ENCODE measurements around the gene MTURN. TPM values are rescaled to one million over a fixed set of nuclear protein-coding genes. Genes with fewer than 3 reads are reported as not detected.

The MTURN gene
- total and polyA plus RNA-seq, 2 donors (not counting 3 experiments of a cell fraction or from before 2014, with no cell fraction given), result 4.9 to 6.6 TPM

DNA sequence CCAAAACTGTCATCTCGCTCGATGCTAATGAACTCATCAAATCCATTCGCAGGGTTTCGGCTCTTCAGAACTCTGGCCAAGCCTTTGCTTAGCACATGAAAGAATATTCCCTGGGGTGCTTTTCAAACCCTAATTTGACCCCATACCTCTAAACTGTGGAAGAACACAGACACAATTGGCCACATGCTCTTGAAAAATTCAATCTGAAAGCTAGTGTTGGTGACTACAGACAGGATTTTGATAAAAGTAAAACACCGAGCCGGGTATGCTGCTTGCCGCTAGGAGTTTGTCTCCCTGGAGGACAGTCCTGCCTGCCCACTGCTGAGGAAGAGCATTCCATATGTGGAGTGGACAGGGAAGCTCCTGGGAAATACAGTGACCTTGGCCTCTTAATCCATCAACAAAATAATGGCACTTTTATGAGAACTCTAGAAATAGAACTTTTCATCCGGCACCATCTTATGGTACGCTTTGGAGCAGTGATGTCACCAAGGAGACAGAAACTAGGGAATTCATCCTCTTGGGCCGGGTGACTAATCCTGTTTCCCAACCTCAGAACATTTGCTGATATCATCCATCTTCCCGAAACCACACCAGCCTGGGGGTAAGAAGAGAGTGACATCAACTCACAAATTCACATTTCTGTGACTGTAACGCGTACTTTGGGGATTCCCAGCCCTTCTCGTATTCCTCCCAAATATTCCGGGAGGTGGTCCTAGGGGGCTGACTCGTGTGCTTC is 34.2 kb downstream of the MTURN start:
- peaks cover 11% of the 10 kb centered on the region for H3K4me1 ChIP-seq (ENCODE audit: control insufficient read depth, extremely low read depth, insufficient read depth, low read length)
- intact Hi-C loops (cut with micrococcal nuclease) (no loop called here), dilution Hi-C loops (cut with MboI; ENCODE audit: extremely low pct_ligation_motif_present, low sequenced_read_pairs) (no loop called here)
- no TSS peak for BruUV-seq (replicated peaks)
- no peak for DNase-seq (ENCODE audit: low read depth, low spot score)
- no peak for TF ChIP-seq POLR2A (IDR thresholded peaks at IDR 0.05; ENCODE audit: low read depth, low read length)
- no peak for TF ChIP-seq MYC (IDR thresholded peaks at IDR 0.05; ENCODE audit: low read depth, low read length)
- no peak for TF ChIP-seq EZH2 (IDR thresholded peaks at IDR 0.05; ENCODE audit: borderline replicate concordance, low read depth, low read length, severe bottlenecking)
- TF ChIP-seq POLR2AphosphoS5 (IDR thresholded peaks at IDR 0.05; ENCODE audit: insufficient read depth, low read depth, low read length), result no peak
- TF ChIP-seq JUN (IDR thresholded peaks at IDR 0.05; ENCODE audit: borderline replicate concordance, insufficient read depth, insufficient read length, low read depth), result no peak
- no peaks in the 10 kb centered on the region for H3K9me3 ChIP-seq (replicated peaks; ENCODE audit: control insufficient read depth, insufficient read depth, low read length)
- FAIRE-seq, result no peak
- H3K27me3 ChIP-seq (ENCODE audit: control insufficient read depth in 2 of 2, insufficient read depth in 2 of 2, low read length in 2 of 2), result peaks cover 4% of the 10 kb centered on the region in 2 experiments
- H3K36me3 ChIP-seq (ENCODE audit: control insufficient read depth in 2 of 2, extremely low read depth in 1 of 2, insufficient read depth in 2 of 2, low read length in 2 of 2), result no peaks in the 10 kb centered on the region
- POLR2A ChIA-PET, result no interaction called here
- H2AFZ ChIP-seq (ENCODE audit: low read depth, low read length), result no peak overlapping the region
- no peak overlapping the region for H3K27ac ChIP-seq (ENCODE audit: insufficient read depth, low read depth, low read length)
- H3K4me2 ChIP-seq (ENCODE audit: insufficient read depth, low read length), result no peak overlapping the region
- H3K79me2 ChIP-seq (ENCODE audit: control insufficient read depth, insufficient read depth, low read length), result no peaks in the 10 kb centered on the region
- H3K4me3 ChIP-seq (replicated peaks in 1 of 3; ENCODE audit: insufficient read depth in 1 of 3, low read depth in 1 of 3, low read length in 3 of 3), result no peak overlapping the region
- H3K9ac ChIP-seq (replicated peaks; ENCODE audit: extremely low read depth, insufficient read depth, low read length), result no peak overlapping the region
- CTCF ChIA-PET, result interaction anchor here (0.8 to 1.9 kb wide), 2 partner anchors 107 to 179 kb away, joined by 3 to 5 read pairs; no protein-coding TSS in a partner anchor
- H3K9me1 ChIP-seq (replicated peaks; ENCODE audit: control insufficient read depth, extremely low read depth, insufficient read depth, low read length), result no peaks in the 10 kb centered on the region
- no peaks in the 10 kb centered on the region for H4K20me1 ChIP-seq (replicated peaks; ENCODE audit: control insufficient read depth, extremely low read depth, insufficient read depth, low read length)

DNA sequence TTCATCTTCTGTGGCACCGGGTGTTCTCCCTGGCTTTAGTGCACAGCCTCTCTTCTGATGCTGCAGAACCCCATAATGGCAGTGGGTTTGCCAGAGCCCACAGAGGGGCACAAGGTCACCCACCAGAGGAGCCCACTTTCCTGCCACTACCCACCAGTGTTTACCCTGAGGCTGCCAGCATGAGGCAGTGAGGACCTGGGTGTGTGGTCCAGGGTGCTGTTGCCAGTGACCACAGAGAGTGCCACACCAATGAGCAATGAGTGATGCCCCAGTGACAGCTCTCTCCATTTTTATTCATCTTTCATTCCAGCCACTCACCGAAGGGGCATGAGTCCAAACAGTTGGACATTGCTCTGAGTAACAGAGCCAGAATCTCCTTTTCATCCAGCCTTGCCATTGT is 34.8 kb downstream of the MTURN start:
- Histone ChIP-seq H3K36me3 (ENCODE audit: control insufficient read depth in 2 of 2, extremely low read depth in 1 of 2, insufficient read depth in 2 of 2, low read length in 2 of 2) (no peaks in the 10 kb centered on the region), H3K9ac (replicated peaks; ENCODE audit: extremely low read depth, insufficient read depth, low read length) (no peak overlapping the region), H3K27me3 (ENCODE audit: control insufficient read depth in 2 of 2, insufficient read depth in 2 of 2, low read length in 2 of 2) (peaks cover 4% of the 10 kb centered on the region in 2 experiments), H4K20me1 (replicated peaks; ENCODE audit: control insufficient read depth, extremely low read depth, insufficient read depth, low read length) (no peaks in the 10 kb centered on the region), H3K4me3 (replicated peaks in 1 of 3; ENCODE audit: insufficient read depth in 1 of 3, low read depth in 1 of 3, low read length in 3 of 3) (no peak overlapping the region), H3K27ac (ENCODE audit: insufficient read depth, low read depth, low read length) (no peak overlapping the region), H3K9me3 (replicated peaks; ENCODE audit: control insufficient read depth, insufficient read depth, low read length) (no peaks in the 10 kb centered on the region), H3K9me1 (replicated peaks; ENCODE audit: control insufficient read depth, extremely low read depth, insufficient read depth, low read length) (no peaks in the 10 kb centered on the region), H3K4me2 (ENCODE audit: insufficient read depth, low read length) (no peak overlapping the region), H3K4me1 (ENCODE audit: control insufficient read depth, extremely low read depth, insufficient read depth, low read length) (peaks cover 7% of the 10 kb centered on the region), H3K79me2 (ENCODE audit: control insufficient read depth, insufficient read depth, low read length) (no peaks in the 10 kb centered on the region), H2AFZ (ENCODE audit: low read depth, low read length) (no peak overlapping the region)
- ChIA-PET POLR2A (no interaction called here), CTCF (interaction anchor here (0.8 to 1.9 kb wide), 2 partner anchors 106 to 179 kb away, joined by 3 to 5 read pairs; no protein-coding TSS in a partner anchor)
- FAIRE-seq, result no peak
- BruUV-seq (replicated peaks), result no TSS peak
- no peak for DNase-seq (ENCODE audit: low read depth, low spot score)
- TF ChIP-seq MYC (IDR thresholded peaks at IDR 0.05; ENCODE audit: low read depth, low read length), result no peak
- no peak for TF ChIP-seq GATA2 (IDR thresholded peaks at IDR 0.05; ENCODE audit: insufficient read depth, insufficient read length, low read depth, low read length)
- TF ChIP-seq JUN (IDR thresholded peaks at IDR 0.05; ENCODE audit: borderline replicate concordance, insufficient read depth, insufficient read length, low read depth), result no peak
- no peak for TF ChIP-seq MAX (IDR thresholded peaks at IDR 0.05; ENCODE audit: insufficient read depth, insufficient read length)
- no peak for TF ChIP-seq EZH2 (IDR thresholded peaks at IDR 0.05; ENCODE audit: borderline replicate concordance, low read depth, low read length, severe bottlenecking)
- TF ChIP-seq POLR2A (IDR thresholded peaks at IDR 0.05; ENCODE audit: low read depth, low read length), result no peak
- TF ChIP-seq, protein P1, sequence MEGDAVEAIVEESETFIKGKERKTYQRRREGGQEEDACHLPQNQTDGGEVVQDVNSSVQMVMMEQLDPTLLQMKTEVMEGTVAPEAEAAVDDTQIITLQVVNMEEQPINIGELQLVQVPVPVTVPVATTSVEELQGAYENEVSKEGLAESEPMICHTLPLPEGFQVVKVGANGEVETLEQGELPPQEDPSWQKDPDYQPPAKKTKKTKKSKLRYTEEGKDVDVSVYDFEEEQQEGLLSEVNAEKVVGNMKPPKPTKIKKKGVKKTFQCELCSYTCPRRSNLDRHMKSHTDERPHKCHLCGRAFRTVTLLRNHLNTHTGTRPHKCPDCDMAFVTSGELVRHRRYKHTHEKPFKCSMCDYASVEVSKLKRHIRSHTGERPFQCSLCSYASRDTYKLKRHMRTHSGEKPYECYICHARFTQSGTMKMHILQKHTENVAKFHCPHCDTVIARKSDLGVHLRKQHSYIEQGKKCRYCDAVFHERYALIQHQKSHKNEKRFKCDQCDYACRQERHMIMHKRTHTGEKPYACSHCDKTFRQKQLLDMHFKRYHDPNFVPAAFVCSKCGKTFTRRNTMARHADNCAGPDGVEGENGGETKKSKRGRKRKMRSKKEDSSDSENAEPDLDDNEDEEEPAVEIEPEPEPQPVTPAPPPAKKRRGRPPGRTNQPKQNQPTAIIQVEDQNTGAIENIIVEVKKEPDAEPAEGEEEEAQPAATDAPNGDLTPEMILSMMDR (IDR thresholded peaks at IDR 0.05; ENCODE audit: extremely low read depth in 1 of 2, insufficient read depth in 1 of 2, low read depth in 1 of 2, low read length in 2 of 2), result no peak
- no peak for TF ChIP-seq FOS (IDR thresholded peaks at IDR 0.05; ENCODE audit: borderline replicate concordance, insufficient read depth, low read length)
- no peak for TF ChIP-seq POLR2AphosphoS5 (IDR thresholded peaks at IDR 0.05; ENCODE audit: insufficient read depth, low read depth, low read length)
- intact Hi-C loops (cut with micrococcal nuclease) (no loop called here), dilution Hi-C loops (cut with MboI; ENCODE audit: extremely low pct_ligation_motif_present, low sequenced_read_pairs) (no loop called here)

Data from endothelial cell of umbilical vein (primary cell).